Measurements from ENCODE around the gene LRP3.

DNA sequence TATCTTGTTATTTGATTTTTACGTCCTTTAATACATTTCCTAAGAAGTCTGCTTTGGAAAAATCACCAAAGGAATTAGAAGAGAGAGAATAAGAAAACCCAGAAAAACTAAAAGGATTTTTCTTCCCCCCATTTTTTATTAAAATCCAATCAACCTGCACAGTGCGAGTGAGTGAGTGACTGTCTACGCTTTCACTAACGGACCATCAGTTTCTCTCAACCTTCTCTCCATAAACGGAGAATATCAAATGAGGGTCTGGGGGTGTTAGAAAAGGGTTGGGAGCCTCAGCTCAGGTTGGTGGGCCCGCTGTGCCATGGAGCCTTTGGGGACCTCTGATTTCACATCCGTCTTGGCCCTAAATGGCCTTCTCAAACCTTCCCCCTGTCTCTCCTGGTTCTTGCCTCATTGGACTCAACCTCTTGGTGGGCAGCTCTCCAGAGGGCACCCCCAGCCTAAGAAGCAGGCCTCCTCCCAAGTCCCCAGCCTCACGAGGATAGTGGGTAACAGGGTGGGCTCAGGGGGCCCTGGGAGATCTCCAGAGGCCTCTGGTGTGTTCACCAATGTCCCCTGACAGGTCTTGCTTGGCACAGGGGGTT lies 763 bp upstream of the LRP3 start:
- no peak for TF ChIP-seq GATA3 (IDR thresholded peaks at IDR 0.05; ENCODE audit: low read depth, low read length)
- no peak for TF ChIP-seq GATA2 (IDR thresholded peaks at IDR 0.05; ENCODE audit: low read depth, low read length)

All from SH-SY5Y (cell line).